ENCODE results near the gene ERICH6B. TPM values are rescaled to one million over a fixed set of nuclear protein-coding genes. Genes with fewer than 3 reads are reported as not detected.

ERICH6B gene
- polyA plus RNA-seq, 1 of the 3 experiments (the other 2 are of a cell fraction) = not detected

Small RNAs within 50 kb of the gene (small RNA-seq; reads per million reads assigned to genes)
- gene RNA5SP27 = 0 reads per million in 7 experiments
- gene TIMM9P3 = 0 reads per million in 7 experiments

Other genes with a start within 250 kb of the ERICH6B start
- 9.6 and 13.9 TPM in 2 replicates for gene SLC25A30, start 197.4 kb downstream of the ERICH6B start, polyA plus RNA-seq (2012; rRNA removed)
- gene COG3, start 150.8 kb downstream of the ERICH6B start, polyA plus RNA-seq (2012; rRNA removed) = 25.6 and 58.9 TPM in 2 replicates
- gene CBY2, start 86.6 kb upstream of the ERICH6B start, polyA plus RNA-seq (2012; rRNA removed) = not detected in 2 replicates
- gene SIAH3, start 236.0 kb upstream of the ERICH6B start, polyA plus RNA-seq (2012; rRNA removed) = 0.08 TPM in 2 replicates

All from SK-N-SH (cell line).